Neural cell (in vitro differentiated cells): ENCODE measurements around the gene TSPOAP1.

Experiments
- EP300 ChIP-seq: fragments of 450-650 bp; conservative IDR thresholded peaks from 2 replicates; pipeline ENCODE4 v1.6.1; 2014; ENCODE audit warnings: antibody characterized with exemption, mild to moderate bottlenecking, moderate library complexity; ENCODE audit not compliant: poor library complexity, severe bottlenecking
- EZH2 ChIP-seq: fragments of 200-600, 300-800 bp; shearing (Covaris generic), sonication (generic); IDR thresholded peaks from 2 replicates; pipeline ENCODE4 v1.6.1; 2014; ENCODE audit warnings: antibody characterized with exemption, low read length, borderline replicate concordance, mild to moderate bottlenecking; ENCODE audit not compliant: insufficient read depth, poor library complexity, severe bottlenecking
- POLR2AphosphoS5 ChIP-seq: IDR thresholded peaks from 2 replicates; pipeline ENCODE4 v1.6.1; 2012
- RAD21 ChIP-seq: fragments of 450-650 bp; conservative IDR thresholded peaks from 2 replicates; pipeline ENCODE4 v1.6.1; 2014; ENCODE audit warnings: antibody characterized with exemption, mild to moderate bottlenecking, moderate library complexity
- SMC3 ChIP-seq: fragments of 450-650 bp; conservative IDR thresholded peaks from 2 replicates; pipeline ENCODE4 v1.6.1; 2014; ENCODE audit warnings: antibody characterized with exemption, mild to moderate bottlenecking, moderate library complexity; ENCODE audit not compliant: poor library complexity
- TF ChIP-seq, protein P1 (sequence below): fragments of 450-650 bp; IDR thresholded peaks from 2 replicates; pipeline ENCODE4 v1.5.1; 2014; ENCODE audit warnings: antibody characterized with exemption, mild to moderate bottlenecking, moderate library complexity; ENCODE audit not compliant: poor library complexity, severe bottlenecking

- TF ChIP-seq, protein P1, sequence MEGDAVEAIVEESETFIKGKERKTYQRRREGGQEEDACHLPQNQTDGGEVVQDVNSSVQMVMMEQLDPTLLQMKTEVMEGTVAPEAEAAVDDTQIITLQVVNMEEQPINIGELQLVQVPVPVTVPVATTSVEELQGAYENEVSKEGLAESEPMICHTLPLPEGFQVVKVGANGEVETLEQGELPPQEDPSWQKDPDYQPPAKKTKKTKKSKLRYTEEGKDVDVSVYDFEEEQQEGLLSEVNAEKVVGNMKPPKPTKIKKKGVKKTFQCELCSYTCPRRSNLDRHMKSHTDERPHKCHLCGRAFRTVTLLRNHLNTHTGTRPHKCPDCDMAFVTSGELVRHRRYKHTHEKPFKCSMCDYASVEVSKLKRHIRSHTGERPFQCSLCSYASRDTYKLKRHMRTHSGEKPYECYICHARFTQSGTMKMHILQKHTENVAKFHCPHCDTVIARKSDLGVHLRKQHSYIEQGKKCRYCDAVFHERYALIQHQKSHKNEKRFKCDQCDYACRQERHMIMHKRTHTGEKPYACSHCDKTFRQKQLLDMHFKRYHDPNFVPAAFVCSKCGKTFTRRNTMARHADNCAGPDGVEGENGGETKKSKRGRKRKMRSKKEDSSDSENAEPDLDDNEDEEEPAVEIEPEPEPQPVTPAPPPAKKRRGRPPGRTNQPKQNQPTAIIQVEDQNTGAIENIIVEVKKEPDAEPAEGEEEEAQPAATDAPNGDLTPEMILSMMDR, result no peak
- TF ChIP-seq POLR2AphosphoS5 (no peak), SMC3 (no peak), EP300 (no peak), EZH2 (no peak), RAD21 (no peak)
Measured at GRCh38 chr17:58305626-58306025, 23.0 kb downstream of the TSPOAP1 start.
